ENCODE measurements around the gene ZNF865.

DNA sequence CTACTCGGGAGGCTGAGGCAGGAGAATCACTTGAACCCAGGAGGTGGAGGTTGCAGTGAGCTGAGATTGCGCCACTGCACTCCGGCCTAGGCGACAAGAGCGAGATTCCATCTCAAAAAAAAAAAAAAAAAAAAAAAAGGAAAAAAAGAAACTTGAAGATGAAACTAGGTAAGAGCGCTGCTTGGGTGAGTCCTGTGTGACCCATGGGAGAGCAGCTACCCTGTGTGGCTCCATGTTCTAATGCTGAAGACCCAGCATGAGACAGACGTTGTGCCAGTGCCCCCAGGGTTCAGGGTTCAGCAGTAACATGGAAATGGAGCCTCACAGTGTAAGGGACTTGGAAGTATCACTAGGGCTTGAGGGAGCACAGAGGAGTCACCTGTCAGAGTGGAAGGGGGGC is 13.0 kb downstream of the ZNF865 start:
- no peak for TF ChIP-seq CTCF (IDR thresholded peaks at IDR 0.05)
- TF ChIP-seq POLR2A (IDR thresholded peaks at IDR 0.05), result no peak

Measured in body of pancreas (tissue), 4 donors.